HG03196 (cell line): ENCODE measurements around the gene CACNA1A.
"Not testable (repeated sequence)": the region's sequence is repeated elsewhere in the genome, so short reads cannot be mapped to it uniquely, and the experiment has no call there.

ENCODE experiments used
- ATAC-seq: cut with Tn5 transposase; IDR thresholded peaks from one replicate; pipeline ENCODE4 v1.9.1; 2021; ENCODE audit not compliant: unreplicated experiment

CACNA1A gene

DNA sequence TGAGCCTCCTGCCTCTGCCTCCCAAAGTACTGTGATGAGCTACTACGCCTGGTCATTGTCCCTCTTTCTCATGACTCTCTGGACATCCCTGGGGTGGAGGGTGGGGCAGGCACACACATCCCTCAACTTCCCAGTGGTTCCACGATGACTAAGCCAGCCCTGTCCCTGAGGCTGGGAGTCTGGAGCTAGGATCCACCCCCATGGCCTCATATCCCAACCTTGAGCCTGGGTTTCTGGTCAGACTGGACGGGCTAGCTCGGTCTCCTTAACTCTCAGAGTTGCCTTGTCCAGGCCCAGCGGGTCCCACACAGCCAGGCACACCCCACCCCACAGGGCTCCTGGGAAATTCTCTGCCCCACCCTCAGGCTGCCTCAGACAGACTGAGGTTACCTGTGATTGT, 336.5 kb downstream of the CACNA1A start:
- no peak for ATAC-seq

DNA sequence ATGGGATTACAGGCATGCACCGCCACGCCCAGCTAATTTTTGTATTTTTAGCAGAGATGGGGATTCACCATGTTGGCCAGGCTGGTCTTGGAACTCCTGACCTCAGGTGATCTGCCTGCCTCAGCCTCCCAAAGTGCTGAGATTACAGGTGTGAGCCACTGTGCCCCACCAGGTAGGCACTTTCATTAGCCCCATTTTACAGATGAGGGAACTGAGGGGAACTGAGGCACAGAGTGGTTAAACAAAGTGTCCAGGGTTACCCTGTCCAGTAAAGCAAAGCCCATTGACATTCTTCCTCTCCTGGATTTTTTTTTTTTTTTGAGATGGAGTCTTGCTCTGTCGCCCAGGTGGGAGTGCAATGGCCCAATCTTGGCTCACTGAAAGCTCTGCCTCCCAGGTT, 340.1 kb downstream of the CACNA1A start:
- not testable (repeated sequence) for ATAC-seq

DNA sequence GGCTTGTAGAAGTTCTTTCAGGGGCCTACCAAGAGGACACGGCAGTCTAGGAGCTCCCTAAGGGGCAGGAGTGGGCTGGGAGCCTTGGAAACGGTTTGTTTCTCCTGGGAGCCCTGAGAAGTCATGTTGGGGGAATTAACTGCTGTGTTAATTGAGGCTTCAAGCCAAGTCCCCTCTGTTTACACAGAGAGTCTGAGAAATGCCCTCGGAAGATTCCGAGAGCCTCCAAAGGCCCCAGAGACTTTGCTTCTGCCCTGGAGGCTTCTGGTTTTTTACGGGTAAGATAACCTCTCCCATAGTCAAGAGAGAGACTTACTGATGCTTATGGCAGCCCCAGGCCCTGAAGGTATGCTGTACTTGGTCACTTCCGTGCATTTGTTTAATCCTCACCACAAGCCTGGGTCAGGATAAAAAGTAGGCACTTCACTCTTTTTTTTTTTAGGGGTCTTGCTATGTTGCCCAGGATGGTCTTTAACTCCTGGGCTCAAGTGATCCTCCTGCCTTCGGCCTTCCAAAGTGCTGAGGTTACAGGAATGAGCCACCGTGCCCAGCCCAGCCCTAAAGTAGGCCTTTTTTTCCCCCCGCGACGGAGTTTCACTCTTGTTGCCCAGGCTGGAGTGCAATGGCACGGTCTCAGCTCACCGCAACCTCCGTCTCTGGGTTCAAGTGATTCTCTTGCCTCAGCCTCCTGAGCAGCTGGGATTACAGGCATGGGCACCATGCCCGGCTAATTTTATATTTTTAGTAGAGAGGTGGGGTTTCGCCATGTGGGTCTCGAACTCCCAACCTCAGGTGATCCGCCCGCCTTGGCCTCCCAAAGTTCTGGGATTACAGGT, 340.9 kb downstream of the CACNA1A start:
- ATAC-seq = no peak

DNA sequence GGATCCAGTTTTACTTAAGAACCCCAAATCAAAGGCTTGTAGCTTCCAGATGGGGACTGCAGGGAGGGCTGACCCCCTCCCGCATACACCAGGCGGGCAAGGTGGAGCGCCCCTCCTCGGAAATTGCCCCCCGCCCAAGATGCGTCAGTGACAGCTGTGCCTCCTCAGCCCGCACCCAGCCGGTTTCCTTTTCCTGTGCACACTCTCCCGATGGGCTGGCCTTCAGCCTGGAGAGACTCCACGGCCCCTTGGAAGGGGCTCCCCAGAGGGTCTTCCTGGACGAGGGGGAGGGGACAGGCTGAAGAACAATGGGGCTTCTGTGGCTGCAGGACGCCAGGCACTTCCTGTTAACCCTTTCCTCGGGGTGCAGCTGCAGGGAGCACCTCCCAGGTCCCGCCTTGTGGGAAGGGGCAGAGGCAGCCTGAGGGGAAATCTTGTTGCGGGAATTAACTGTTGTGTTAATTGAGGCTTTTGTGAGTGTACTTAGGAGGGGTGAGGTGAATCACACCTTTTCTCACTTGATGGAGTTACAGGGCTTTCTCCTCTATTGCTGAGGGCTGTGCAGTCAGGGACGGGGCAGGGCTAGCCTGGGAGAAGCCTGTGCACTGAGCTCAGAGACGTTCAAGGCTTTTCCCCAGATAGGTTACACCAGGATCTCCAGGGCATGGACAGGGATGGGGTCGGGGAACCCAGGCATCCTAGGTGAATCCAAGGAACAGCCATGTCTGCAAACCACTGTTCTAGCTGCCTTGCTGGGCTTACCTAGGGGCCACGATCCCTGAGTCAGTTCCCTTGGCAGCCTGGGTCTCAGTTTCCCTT, 341.7 kb downstream of the CACNA1A start:
- no peak for ATAC-seq

DNA sequence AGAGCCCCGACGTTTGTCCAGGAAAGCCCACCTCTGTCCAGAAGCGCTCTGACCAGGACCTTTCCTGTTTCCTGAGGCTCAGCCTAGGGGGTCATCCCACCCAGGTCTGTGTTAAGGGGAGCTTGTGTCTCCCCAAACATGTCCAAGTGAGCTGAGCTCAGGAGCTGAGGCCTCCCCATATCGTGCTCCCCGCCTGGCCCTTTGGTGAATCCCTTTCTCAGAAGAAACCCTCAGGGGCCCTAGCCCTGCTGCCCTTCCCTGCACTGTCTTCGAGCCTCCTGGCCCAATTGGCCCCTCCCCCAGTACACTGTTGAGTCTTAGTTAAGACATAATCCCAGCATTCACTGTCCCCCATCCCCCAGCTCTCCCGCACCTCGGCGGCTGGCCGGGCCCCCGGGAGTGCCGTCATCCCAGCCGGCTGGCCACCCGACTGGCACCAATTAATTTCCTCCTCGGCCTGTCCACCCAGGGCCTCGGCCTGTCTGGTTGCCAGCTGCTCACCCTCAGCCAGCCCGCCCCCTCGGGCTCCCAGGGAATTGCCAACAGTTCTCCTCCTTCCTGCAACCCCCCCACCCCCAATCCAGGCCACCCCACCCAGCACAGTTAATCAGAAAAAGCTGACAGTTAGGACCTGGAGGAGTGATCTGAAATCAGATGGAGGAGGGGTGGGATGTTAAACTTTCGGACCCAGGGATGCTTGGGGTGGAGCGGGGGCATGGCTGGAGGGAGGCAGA, 342.5 kb downstream of the CACNA1A start:
- ATAC-seq = no peak

DNA sequence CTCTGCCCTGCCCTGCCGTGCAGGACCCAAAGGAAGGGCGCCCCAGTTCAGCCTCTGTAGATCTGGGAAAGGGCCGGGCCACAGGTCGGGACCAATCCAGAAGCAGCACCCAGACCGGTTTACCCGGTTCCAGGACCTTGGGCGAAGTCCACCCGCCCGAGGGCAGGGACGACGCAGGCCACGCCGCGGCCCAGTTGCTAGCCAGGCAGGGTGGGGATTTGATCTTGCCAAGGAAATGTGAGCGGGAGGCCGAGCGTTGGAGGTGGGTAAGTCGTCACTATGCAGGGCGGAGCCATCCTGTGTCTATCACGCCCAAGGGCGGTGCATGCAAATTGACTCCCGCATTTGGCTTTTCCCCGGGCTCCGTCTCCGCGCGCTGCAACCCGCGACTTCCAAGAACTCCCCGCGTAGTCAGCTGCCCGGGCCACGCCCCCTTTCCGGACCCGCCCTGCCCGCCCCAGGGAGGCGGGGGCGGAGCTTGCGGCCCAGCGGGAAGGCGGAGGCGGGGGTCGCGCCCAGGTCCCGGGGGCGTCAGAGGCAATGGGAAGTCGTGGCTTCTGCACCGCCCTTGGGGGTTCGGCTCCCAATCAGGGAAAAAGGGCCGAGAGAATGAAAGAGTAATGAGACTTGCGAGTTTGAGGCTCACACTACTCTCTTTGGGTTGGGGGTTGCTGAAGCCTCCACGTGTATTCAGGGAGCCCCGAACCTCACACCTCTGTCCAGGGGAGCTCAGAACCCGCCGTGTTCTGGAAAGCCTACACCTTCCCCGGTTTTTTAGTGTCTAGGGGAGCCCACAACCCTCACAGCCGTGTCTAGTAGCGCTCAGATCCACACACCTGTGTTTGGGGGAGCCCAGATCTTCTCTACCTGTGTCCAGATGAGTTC, 343.3 kb downstream of the CACNA1A start:
- peak; percentile 31 for ATAC-seq

DNA sequence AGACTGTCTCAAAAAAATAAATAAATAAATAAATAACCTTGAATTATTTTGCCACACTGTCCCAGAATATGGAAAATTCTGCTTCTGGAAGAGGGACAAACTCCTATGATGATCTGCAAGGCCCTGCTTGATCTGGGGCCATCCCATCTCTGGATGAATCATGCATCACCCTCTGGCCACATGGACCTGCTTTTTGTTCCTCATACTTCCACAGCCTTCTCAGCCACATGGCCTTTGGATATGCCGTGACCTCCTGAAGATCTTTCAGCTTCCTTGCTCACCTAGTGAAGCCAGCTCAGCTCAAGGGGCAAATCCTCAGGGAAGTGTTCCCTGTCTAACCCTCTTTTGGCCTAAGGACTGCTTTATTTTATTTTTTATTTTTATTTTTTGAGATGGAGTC, 345.7 kb downstream of the CACNA1A start:
- no peak for ATAC-seq

DNA sequence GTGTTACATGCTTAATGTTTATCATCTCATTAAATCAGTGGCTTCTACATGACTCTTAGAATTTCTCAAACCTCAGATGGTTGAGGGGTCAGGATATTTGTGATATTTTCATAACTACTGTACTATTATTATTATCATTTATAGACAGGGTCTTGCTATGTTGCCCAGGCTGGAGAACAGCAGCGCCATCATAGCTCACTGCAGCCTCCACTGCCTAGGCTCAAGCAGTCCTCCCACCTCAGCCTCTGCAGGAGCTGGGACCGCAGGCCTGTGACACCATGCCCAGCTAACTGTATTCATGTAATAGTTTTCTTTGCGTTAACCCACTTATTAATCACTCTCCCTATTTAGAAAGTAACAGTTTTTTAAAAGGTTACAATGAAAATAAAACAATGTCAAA, 346.6 kb downstream of the CACNA1A start:
- ATAC-seq = no peak
